Measurements from ENCODE around the gene GOT1. TPM values are rescaled to one million over a fixed set of nuclear protein-coding genes. Genes with fewer than 3 reads are reported as not detected.

Gene GOT1
- 587 TPM for total RNA-seq
- long read RNA-seq, transcript GOT1-201 (9 exons, 2,923 nt): major isoform, 1,225 of 1,340 reads
- long read RNA-seq, transcript GOT1-203 (3 exons, 646 nt): minor isoform, 13 of 1,340 reads
- long read RNA-seq, partial matches to known transcripts: 50 of 1,340 reads
- long read RNA-seq, other reads (novel, unspliced or antisense): 50 of 1,340 reads

GRCh38 chr10:99430451-99431189 lies at the start of gene GOT1:
Gene GOT1 (minus strand): TSS chr10:99430624. CDS start chr10:99430565, 59 bp downstream.
- intact Hi-C loops (cut with micrococcal nuclease): loop anchor here (5.0 to 10.0 kb wide), 2 partner anchors 187 to 284 kb away; no protein-coding TSS in a partner anchor
- peak; percentile 96 for DNase-seq
- peak; percentile 95 for ATAC-seq

DNA sequence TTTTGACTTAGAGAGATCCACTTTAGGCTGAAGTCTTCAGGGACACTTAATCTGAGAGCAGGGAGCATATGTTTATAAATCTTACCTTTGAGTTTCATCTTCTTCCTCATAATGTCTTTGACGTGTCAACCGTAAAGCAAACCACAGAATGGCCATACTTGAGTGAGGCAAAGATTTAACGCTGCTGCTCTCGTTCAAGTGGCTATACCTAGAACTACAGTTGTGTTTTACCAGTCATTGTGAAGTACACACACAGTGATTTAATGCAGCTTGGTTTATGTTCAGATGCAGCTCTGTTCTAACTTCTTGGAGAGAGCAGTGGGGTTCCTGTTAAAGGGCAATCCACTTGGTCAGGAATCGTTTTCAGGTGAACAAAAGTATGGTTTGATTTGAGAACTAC lies 39.9 kb upstream of the GOT1 start:
- DNase-seq (no peak), ATAC-seq (no peak)
- intact Hi-C loops (cut with micrococcal nuclease): no loop called here

GRCh38 chr10:99467236-99467999 lies 37.0 kb upstream of the GOT1 start:
- intact Hi-C loops (cut with micrococcal nuclease): no loop called here
- no peak for DNase-seq
- ATAC-seq: no peak

GRCh38 chr10:99466632-99467223 lies 36.3 kb upstream of the GOT1 start:
- no peak for ATAC-seq

GRCh38 chr10:99461230-99461629 lies 30.8 kb upstream of the GOT1 start:
- no peak for ATAC-seq
- no peak for DNase-seq
- intact Hi-C loops (cut with micrococcal nuclease): no loop called here

More at GRCh38 chr10:99466632-99467223, 36.3 kb upstream of the GOT1 start:
- DNase-seq: no peak
- intact Hi-C loops (cut with micrococcal nuclease): no loop called here

DNA sequence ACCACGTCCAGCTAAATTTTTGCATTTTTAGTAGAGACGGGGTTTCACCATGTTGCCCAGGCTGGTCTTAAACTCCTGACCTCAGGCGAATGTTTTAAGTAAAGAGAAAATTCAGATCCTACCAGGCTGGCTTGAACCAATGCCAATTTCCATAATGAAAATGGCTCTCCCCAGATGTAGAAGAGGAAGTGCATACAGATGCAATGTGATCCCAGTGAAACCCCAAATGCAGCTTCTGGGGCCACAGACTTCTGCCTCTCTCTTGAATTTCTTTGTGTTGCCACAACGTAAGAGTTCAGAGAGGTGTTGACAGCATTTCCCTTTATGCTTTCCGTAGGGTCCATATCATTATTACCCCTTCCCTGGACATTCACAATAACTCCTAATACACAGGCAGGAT lies 29.6 kb upstream of the GOT1 start:
- ATAC-seq (no peak), DNase-seq (no peak)
- intact Hi-C loops (cut with micrococcal nuclease): no loop called here

GRCh38 chr10:99459217-99459616 lies 28.8 kb upstream of the GOT1 start:
- ATAC-seq (no peak), DNase-seq (no peak)
- intact Hi-C loops (cut with micrococcal nuclease): no loop called here

DNA sequence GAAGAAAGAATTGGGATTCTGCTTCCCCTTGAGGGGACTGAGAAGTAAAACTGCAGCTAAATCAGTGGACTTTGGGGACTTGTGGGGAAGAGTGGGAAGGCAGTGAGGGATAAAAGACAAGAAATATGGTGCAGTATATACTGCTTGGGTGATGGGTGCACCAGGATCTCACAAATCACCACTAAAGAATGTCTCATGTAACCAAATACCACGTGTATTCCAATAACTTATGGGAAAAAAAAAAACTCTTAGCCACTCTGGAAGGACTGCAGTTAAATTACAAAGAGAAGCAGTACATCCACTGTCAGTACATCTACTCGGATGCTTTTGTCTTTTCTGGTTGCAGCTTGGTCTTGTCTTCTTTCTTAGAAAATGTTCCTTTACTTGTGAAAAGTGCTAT lies 27.4 kb upstream of the GOT1 start:
- ATAC-seq: no peak
- no peak for DNase-seq
- intact Hi-C loops (cut with micrococcal nuclease): no loop called here

- intact Hi-C loops (cut with micrococcal nuclease): no loop called here
- DNase-seq: no peak
- no peak for ATAC-seq
Measured at GRCh38 chr10:99456931-99457288, 26.5 kb upstream of the GOT1 start.

- DNase-seq: no peak
- intact Hi-C loops (cut with micrococcal nuclease): no loop called here
- ATAC-seq: no peak
Measured at GRCh38 chr10:99456207-99456930, 25.9 kb upstream of the GOT1 start.

GRCh38 chr10:99451981-99452380 lies 21.6 kb upstream of the GOT1 start:
- ATAC-seq (no peak), DNase-seq (no peak)
- intact Hi-C loops (cut with micrococcal nuclease): no loop called here

DNA sequence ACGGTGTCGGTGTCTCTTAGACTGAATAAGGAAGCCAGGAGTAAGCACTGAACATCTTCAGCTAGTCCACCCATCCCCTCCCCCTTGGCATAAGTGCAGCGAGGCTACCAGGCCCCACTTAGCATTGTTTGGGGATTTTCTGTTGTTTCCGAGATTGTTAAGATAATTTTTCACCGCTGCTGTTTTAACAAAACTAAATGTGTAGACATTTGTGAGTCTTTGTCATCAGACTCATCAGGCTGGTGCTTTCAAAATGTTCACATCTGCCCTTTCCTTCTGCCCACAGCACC lies 21.0 kb upstream of the GOT1 start:
- DNase-seq: no peak
- ATAC-seq: no peak
- intact Hi-C loops (cut with micrococcal nuclease): no loop called here

DNA sequence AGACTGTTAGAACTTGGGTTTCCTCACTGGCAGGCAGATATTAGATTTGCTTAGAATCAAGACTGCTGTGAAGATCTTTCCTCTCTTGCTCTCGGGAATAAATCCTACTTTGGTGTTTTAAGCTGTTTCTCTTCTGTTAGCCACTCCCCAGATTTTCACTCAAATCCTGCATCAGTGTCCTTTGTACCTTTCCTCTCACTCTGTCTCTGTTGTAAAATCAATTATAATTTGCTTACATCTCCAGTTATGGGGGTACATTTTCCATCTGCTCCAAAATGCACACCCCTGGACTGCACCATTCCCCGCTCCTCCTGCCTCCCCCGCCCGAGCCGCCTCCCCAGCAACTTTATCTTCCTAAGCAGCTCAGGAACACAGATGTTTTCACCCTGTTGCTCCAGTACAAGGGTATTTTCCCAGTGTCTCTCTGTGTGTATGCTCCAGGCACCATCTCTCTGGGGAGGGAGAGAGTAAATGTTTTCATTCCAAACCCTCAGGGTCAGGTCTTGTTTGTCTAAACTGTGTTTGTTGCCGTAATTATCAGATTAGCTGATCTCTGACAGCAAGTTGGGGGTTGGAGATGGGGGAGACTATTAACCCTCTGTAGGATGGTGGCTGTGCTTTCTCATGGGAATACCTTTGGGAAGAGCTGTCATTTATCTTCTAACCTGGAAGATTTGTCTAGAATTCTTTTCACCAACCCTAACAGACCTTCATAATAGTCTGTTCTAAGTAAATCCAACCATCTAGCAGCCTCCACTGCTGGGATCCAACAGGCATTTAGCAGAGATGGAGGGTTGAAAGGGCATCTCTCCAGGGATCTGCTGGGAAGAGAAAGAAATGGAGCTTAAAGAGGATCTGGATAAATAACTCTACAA lies 20.4 kb upstream of the GOT1 start:
- DNase-seq (peak; percentile 29), ATAC-seq (peak; percentile 74)
- intact Hi-C loops (cut with micrococcal nuclease): no loop called here

DNA sequence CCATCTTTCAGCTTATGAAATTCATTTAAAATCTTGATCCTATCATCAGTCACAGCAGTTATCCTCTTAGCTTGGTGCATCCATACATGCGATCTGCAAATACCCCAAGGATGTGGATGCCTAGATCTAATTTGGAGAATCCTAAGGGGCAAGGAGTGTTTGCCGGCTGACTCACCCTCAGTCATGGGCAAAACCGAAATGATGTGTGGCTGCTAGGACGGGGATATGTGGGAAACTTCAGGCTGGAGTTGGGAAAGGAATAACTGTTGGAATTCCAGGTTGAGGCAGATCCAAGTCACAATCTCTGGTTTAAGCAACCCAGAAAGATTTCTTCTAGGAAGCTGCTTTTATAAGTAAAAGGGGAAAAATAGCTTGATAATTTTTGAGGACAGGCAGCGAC lies 19.7 kb upstream of the GOT1 start:
- DNase-seq: no peak
- intact Hi-C loops (cut with micrococcal nuclease): no loop called here
- ATAC-seq: no peak

DNA sequence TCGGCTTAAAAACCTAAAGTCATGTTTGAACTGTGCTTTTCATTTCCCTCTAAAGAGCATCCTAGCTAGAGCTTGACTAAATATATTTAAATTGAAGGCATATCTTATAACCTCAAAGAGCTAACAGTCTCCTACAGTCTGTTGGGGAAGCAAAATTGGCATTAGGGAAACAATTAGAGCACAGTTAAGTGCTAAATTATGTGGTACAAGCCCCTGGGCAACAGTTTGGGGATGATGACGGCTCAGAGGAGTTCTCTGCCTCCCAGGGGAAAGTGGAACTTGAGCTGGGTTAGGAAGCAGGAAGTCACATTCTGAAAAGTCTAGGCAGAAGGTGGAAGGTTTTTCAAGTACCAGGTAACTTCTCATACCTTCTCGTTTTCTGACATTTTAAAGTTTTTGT lies 18.6 kb upstream of the GOT1 start:
- ATAC-seq: no peak
- intact Hi-C loops (cut with micrococcal nuclease): no loop called here
- DNase-seq: no peak

DNA sequence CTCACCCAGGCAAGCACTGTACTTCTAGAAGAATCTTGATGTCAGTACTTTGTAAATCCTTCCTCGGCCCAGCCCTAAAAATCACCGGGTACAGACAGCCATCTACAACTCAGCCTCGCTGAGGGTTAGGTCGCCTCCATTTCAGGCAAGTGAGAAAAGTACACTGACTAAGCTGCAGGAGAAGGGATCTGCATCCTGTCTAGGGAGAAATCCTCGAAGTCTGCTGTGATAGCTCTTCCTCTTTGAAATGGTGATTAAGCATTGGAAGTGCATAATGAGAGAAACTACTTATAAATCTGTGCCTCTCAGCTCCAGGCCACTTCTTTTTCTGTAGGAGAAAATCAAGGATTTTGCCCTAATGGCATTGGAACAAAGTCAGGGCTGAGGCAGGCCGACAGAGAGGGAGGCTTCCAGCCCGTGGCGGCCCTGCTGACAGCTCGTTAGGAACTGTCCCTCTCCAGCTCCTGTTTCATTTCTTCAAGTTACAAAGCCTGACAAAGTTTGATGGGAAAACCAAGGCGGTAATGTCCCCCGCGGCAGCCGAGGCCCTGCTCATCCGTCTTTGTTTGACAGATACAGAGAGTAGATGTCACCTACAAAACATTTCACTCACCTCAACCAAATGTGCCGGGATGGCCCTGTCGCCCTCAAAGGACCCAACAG lies 14.1 kb upstream of the GOT1 start:
- no peak for ATAC-seq
- intact Hi-C loops (cut with micrococcal nuclease): no loop called here
- DNase-seq: no peak

GRCh38 chr10:99443500-99443899 lies 13.1 kb upstream of the GOT1 start:
- ATAC-seq: no peak
- no peak for DNase-seq
- intact Hi-C loops (cut with micrococcal nuclease): no loop called here

DNA sequence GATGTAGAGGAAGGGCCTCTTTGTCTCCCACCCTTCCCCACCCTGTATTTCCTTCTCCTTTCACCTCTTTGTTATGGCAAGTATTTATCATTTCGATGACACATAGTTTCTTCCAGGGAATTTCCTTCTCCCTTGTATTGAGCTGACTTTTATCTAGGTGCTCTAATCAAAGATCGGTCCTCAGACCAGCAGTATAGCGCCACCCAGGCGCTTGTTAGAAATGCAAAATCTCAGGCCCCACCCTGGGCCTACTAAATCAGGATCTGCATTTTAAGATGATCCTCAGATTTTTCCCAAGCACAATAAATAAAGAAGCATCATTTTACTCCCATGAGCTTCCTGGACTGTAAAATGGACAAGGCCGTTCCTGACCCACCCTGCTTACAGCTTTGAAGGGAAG lies 12.0 kb upstream of the GOT1 start:
- intact Hi-C loops (cut with micrococcal nuclease): no loop called here
- no peak for DNase-seq
- no peak for ATAC-seq

Measured in left ventricle myocardium superior (tissue), 1 donor.